Naive thymus-derived CD8-positive, alpha-beta T cell (primary cell): ENCODE results near the gene MFN2. TPM values are rescaled to one million over a fixed set of nuclear protein-coding genes. Genes with fewer than 3 reads are reported as not detected.
A peak's percentile ranks its signal among the peaks of the same experiment; 100 is the strongest.
"Not testable (repeated sequence)": the region's sequence is repeated elsewhere in the genome, so short reads cannot be mapped to it uniquely, and the experiment has no call there.

ENCODE experiments used
- ATAC-seq, 2 donors: fragments of 150-1000 bp; cut with Tn5 transposase in 1 of 2; sonication (Bioruptor Pico), chemical (Tn5 transposase) in 1 of 2; 1 replicate in 1 of 2; 2 replicates in 1 of 2; pipeline ENCODE4 v1.10.0; 2021; ENCODE audit warnings: mild to moderate bottlenecking in 2 of 2, moderate library complexity in 2 of 2
- POLR2A ChIA-PET: fragments of 350-600 bp; sonication (Branson Sonifier 250); formaldehyde crosslinking; loops from one replicate; lab custom pipeline; 2021; ENCODE audit warnings: antibody characterized with exemption; lab: Charles Lee
- DNase-seq, 10 donors: peaks; one replicate each; pipeline versions ENCODE4 v3.0.0 to v3.0.0-alpha.2; 2020 to 2022
- H3K27ac Mint-ChIP-seq, 10 donors: one replicate each; pipeline ENCODE4 v1.8.0; 2020 to 2022; ENCODE audit warnings: mild to moderate bottlenecking in 10 of 10, mixed read lengths in 10 of 10, moderate library complexity in 4 of 10, inconsistent platforms in 1 of 10
- H3K27me3 Mint-ChIP-seq, 5 donors: one replicate each; pipeline ENCODE4 v1.8.0; 2021 to 2022; ENCODE audit warnings: mixed read lengths in 5 of 5
- H3K36me3 Mint-ChIP-seq, 3 donors: one replicate each; pipeline ENCODE4 v1.8.0; 2020 to 2022; ENCODE audit warnings: mixed read lengths in 3 of 3, mild to moderate bottlenecking in 2 of 3, inconsistent platforms in 1 of 3
- H3K4me1 Mint-ChIP-seq, 4 donors: one replicate each; pipeline ENCODE4 v1.8.0; 2021 to 2022; ENCODE audit warnings: mixed read lengths in 4 of 4
- H3K4me3 Mint-ChIP-seq, 10 donors: one replicate each; pipeline ENCODE4 v1.8.0; 2020 to 2022; ENCODE audit warnings: mild to moderate bottlenecking in 10 of 10, mixed read lengths in 10 of 10, moderate library complexity in 6 of 10, inconsistent platforms in 1 of 10
- H3K9me3 Mint-ChIP-seq, 9 donors: one replicate each; pipeline ENCODE4 v1.8.0; 2020 to 2022; ENCODE audit warnings: mixed read lengths in 9 of 9, mild to moderate bottlenecking in 3 of 9, inconsistent platforms in 1 of 9, moderate library complexity in 1 of 9
- polyA plus RNA-seq, 3 donors: library from polyadenylated mRNA; unstranded; fragments of 300-500 nt; fragmentation: Illumina TruSeq; gene quantifications; one replicate each; pipeline ENCODE4 v1.2.3, GENCODE V29; 2021
- total RNA-seq, 8 experiments: library from RNA in 2 of 8; stranded (reverse) in 2 of 8; gene quantifications; one replicate each; pipeline ENCODE4 v1.2.3 and lab custom pipeline; 2021 to 2026

Gene MFN2
- total and polyA plus RNA-seq, 5 experiments from 2014 or later, result 29.1 to 49.9 (median 38.0) TPM

GRCh38 chr1:12005488-12006166, 25.4 kb downstream of the MFN2 start:
- no peak overlapping the region for H3K27ac Mint-ChIP-seq
- H3K36me3 Mint-ChIP-seq, result peaks cover 0 to 89% (median 46%) of the 10 kb centered on the region in 3 donors
- no peak overlapping the region for H3K4me3 Mint-ChIP-seq
- DNase-seq (no peak), ATAC-seq (no peak)
- H3K9me3 Mint-ChIP-seq, result no peaks in the 10 kb centered on the region
- no peaks in the 10 kb centered on the region for H3K27me3 Mint-ChIP-seq
- POLR2A ChIA-PET, result interaction anchor here (0.8 kb wide), 1 partner anchor 13 kb away, joined by 3 read pairs; the partner anchor contains the start of gene MIIP
- peaks cover 0 to 1% (median 0%) of the 10 kb centered on the region in 4 donors for H3K4me1 Mint-ChIP-seq

DNA sequence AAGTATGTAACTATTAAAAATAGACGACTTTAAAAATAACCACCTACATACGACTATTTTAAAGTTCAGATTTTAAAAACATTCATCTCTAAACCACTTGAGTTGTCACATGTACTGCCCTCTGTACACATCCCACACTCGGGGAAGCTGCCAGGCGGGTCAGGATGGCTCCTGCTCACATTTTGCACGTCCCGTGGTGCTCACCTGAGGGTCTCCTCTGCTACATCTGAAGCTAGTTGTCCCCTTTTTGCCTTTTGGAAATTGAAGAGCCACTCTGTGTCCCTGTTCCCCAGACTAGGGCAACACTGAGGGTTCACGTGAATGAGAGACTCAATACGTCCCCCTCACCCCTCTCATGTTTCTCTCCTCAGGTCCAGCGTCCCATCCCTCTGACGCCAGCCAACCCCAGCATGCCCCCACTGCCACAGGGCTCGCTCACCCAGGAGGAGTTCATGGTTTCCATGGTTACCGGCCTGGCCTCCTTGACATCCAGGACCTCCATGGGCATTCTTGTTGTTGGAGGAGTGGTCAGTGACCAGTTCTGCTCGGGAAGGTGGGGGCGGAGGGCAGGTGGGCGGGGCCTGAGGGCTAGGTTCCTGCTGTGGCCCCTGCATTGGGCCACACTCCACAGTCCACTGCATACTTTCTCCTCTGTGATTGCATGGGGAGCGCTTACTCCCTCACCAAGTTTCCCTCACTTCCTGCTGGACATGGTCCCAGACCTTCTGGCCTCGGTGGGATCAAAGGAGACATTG, 26.1 kb downstream of the MFN2 start:
- Mint-ChIP-seq H3K4me1 (peaks cover 0 to 1% (median 0%) of the 10 kb centered on the region in 4 donors), H3K36me3 (peaks cover 0 to 91% (median 46%) of the 10 kb centered on the region in 3 donors), H3K9me3 (no peaks in the 10 kb centered on the region), H3K4me3 (no peak overlapping the region), H3K27ac (no peak overlapping the region), H3K27me3 (no peaks in the 10 kb centered on the region)
- DNase-seq (no peak), ATAC-seq (no peak)
- POLR2A ChIA-PET, result interaction anchor here (0.8 kb wide), 1 partner anchor 13 kb away, joined by 3 read pairs; the partner anchor contains the start of gene MIIP

GRCh38 chr1:12007204-12007603, 27.0 kb downstream of the MFN2 start:
- Mint-ChIP-seq H3K9me3 (no peaks in the 10 kb centered on the region), H3K4me3 (no peak overlapping the region), H3K36me3 (peaks cover 0 to 90% (median 46%) of the 10 kb centered on the region in 3 donors), H3K27ac (peak overlapping the region in 1 of 10 donors; percentile 50), H3K27me3 (no peaks in the 10 kb centered on the region), H3K4me1 (peaks cover 0 to under 1% (median 0%) of the 10 kb centered on the region in 4 donors)
- no peak for DNase-seq
- POLR2A ChIA-PET, result no interaction called here
- ATAC-seq, result no peak

DNA sequence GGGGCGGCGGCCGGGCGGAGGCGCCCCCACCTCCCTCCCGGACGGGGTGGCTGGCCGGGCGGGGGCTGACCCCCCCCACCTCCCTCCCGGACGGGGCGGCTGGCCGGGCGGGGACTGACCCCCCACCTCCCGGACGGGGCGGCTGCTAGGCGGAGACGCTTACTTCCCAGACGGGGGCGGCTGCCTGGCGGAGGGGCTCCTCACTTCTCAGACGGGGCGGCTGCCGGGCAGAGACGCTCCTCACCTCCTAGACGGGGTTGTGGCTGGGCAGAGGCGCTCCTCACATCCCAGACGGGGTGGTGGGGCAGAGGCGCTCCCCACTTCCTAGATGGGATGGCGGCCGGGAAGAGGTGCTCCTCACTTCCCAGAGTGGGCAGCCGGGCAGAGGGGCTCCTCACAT, 28.1 kb downstream of the MFN2 start:
- H3K4me3 Mint-ChIP-seq, H3K27me3 Mint-ChIP-seq, DNase-seq, H3K4me1 Mint-ChIP-seq, H3K27ac Mint-ChIP-seq, ATAC-seq, H3K9me3 Mint-ChIP-seq, POLR2A ChIA-PET: not testable (repeated sequence)
- peaks cover 0 to 89% (median 40%) of the 10 kb centered on the region in 3 donors for H3K36me3 Mint-ChIP-seq

- no peaks in the 10 kb centered on the region for H3K27me3 Mint-ChIP-seq
- peaks cover 0 to 3% (median 0%) of the 10 kb centered on the region in 4 donors for H3K4me1 Mint-ChIP-seq
- DNase-seq, result no peak
- H3K36me3 Mint-ChIP-seq, result peaks cover 0 to 79% (median 33%) of the 10 kb centered on the region in 3 donors
- no peaks in the 10 kb centered on the region for H3K9me3 Mint-ChIP-seq
- no peak for ATAC-seq
- no peak overlapping the region for H3K27ac Mint-ChIP-seq
- no peak overlapping the region for H3K4me3 Mint-ChIP-seq
- POLR2A ChIA-PET, result interaction anchor here (1.0 kb wide), 1 partner anchor 10 kb away, joined by 4 read pairs; the partner anchor contains the start of gene MIIP
Measured at GRCh38 chr1:12009318-12009947, 29.2 kb downstream of the MFN2 start.

- POLR2A ChIA-PET, result interaction anchor here (0.6 to 1.0 kb wide), 2 partner anchors 14 to 101 kb away, joined by 3 read pairs; no protein-coding TSS in a partner anchor
- no peaks in the 10 kb centered on the region for H3K9me3 Mint-ChIP-seq
- no peak for ATAC-seq
- DNase-seq, result peak in 1 of 10 donors; percentile 34
- peaks cover 0 to 65% (median 28%) of the 10 kb centered on the region in 3 donors for H3K36me3 Mint-ChIP-seq
- H3K27me3 Mint-ChIP-seq, result no peaks in the 10 kb centered on the region
- peaks cover 0 to 3% (median 0%) of the 10 kb centered on the region in 4 donors for H3K4me1 Mint-ChIP-seq
- H3K4me3 Mint-ChIP-seq, result no peak overlapping the region
- no peak overlapping the region for H3K27ac Mint-ChIP-seq
Measured at GRCh38 chr1:12010746-12011570, 30.7 kb downstream of the MFN2 start.

- H3K27me3 Mint-ChIP-seq, result no peaks in the 10 kb centered on the region
- peaks cover 0 to 56% (median 22%) of the 10 kb centered on the region in 3 donors for H3K36me3 Mint-ChIP-seq
- H3K9me3 Mint-ChIP-seq, result no peaks in the 10 kb centered on the region
- DNase-seq (no peak), ATAC-seq (no peak)
- H3K27ac Mint-ChIP-seq, result peak overlapping the region in 4 of 10 donors; percentile 10 to 74 (median 16)
- peaks cover 0 to 3% (median 0%) of the 10 kb centered on the region in 4 donors for H3K4me1 Mint-ChIP-seq
- H3K4me3 Mint-ChIP-seq, result no peak overlapping the region
- POLR2A ChIA-PET, result no interaction called here
Measured at GRCh38 chr1:12011998-12012397, 31.8 kb downstream of the MFN2 start.

DNA sequence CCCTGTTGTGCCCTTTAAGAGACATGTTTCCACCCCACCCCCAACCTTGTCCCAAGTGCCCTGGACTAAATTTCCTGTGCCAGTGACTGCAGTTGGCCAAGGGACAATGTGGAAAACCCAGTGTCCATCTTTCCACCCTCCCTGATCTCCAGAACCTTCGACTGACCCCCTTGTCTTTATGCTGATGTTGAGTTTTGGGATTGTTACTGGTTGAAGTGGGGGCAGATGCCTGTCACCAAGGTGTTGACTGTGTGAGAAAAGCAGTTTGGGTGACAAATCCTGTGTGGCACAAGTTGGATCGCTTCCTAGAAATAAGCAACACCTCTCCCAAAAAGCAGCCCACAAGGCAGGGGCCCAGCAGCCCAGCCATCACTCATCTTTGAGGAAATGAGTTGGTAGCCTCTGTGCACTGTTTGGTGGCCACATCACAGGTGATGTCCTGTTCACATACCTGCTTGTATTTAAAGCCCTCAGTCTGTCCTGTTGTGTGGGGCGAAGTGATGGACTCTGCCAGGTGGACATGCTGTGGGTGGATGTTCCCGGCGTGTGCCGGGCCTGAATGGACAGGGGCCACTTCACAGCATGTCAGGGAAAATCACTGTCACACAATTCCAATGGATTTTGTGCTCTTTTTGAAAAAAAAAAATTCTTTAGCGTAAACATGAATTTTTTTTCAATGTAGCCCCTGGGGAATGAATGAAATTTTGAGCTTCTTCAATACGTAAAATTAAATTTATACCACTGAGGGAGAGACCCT, 32.5 kb downstream of the MFN2 start:
- H3K4me1 Mint-ChIP-seq, result peaks cover 0 to 3% (median 0%) of the 10 kb centered on the region in 4 donors
- H3K27ac Mint-ChIP-seq, result peak overlapping the region in 4 of 10 donors; percentile 10 to 53 (median 26)
- ATAC-seq, result no peak
- POLR2A ChIA-PET, result interaction anchor here (0.7 kb wide), 1 partner anchor 29 kb away, joined by 3 read pairs; no protein-coding TSS in a partner anchor
- H3K4me3 Mint-ChIP-seq, result no peak overlapping the region
- H3K36me3 Mint-ChIP-seq, result peaks cover 0 to 49% (median 16%) of the 10 kb centered on the region in 3 donors
- no peak for DNase-seq
- H3K9me3 Mint-ChIP-seq, result no peaks in the 10 kb centered on the region
- H3K27me3 Mint-ChIP-seq, result no peaks in the 10 kb centered on the region

- peak in 1 of 10 donors; percentile 18 for DNase-seq
- no peak for ATAC-seq
- POLR2A ChIA-PET, result no interaction called here
- H3K4me3 Mint-ChIP-seq, result no peak overlapping the region
- peak overlapping the region in 5 of 10 donors; percentile 4 to 58 (median 39) for H3K27ac Mint-ChIP-seq
- H3K9me3 Mint-ChIP-seq, result no peaks in the 10 kb centered on the region
- peaks cover 0 to 36% (median 7%) of the 10 kb centered on the region in 3 donors for H3K36me3 Mint-ChIP-seq
- H3K4me1 Mint-ChIP-seq, result peaks cover 0 to 4% (median 3%) of the 10 kb centered on the region in 4 donors
- peaks cover 0 to 2% (median 0%) of the 10 kb centered on the region in 5 donors for H3K27me3 Mint-ChIP-seq
Measured at GRCh38 chr1:12014141-12014991, 34.1 kb downstream of the MFN2 start.

DNA sequence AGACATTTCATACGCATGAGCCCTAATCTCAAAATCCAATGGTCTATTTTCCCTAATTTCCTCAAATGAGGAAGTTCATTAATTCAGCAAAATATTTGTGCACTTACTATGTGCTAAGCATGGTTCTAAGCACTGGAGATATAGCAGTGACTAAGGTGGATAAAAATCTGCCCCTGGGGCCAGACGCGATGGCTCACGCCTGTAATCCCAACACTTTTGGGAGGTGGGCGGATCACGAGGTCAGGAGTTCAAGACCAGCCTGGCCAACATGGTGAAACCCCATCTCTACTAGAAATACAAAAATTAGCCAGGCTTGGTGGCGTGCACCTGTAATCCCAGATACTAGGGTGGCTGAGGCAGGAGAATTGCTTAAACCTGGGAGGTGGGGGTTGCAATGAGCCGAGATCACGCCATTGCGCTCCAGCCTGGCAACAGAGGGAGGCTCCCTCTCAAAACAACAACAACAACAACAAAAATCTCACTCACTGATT, 34.8 kb downstream of the MFN2 start:
- Mint-ChIP-seq H3K9me3 (no peaks in the 10 kb centered on the region), H3K36me3 (peaks cover 0 to 30% (median 3%) of the 10 kb centered on the region in 3 donors), H3K27me3 (peaks cover 0 to 2% (median 0%) of the 10 kb centered on the region in 5 donors), H3K4me1 (peaks cover 3 to 8% (median 7%) of the 10 kb centered on the region in 4 donors), H3K27ac (peak overlapping the region in 1 of 10 donors; percentile 39), H3K4me3 (no peak overlapping the region)
- ATAC-seq, result no peak
- DNase-seq, result peak in 1 of 10 donors; percentile 36
- POLR2A ChIA-PET, result no interaction called here
